OCI-LY3 (cell line): ENCODE measurements around the gene TCF20.

Source experiments
- EZH2phosphoT487 ChIP-seq: fragments of 200-600 bp; shearing (Covaris generic); IDR thresholded peaks from 2 replicates; pipeline ENCODE4 v1.6.1; 2018; ENCODE audit warnings: antibody characterized with exemption, mixed run types, low read depth
- TF ChIP-seq, protein P1 (sequence below): fragments of 200-600, 300-600 bp; sonication (generic); IDR thresholded peaks from 2 replicates; pipeline ENCODE4 v1.5.1; 2014; ENCODE audit warnings: antibody characterized with exemption, low read length, low read depth

DNA sequence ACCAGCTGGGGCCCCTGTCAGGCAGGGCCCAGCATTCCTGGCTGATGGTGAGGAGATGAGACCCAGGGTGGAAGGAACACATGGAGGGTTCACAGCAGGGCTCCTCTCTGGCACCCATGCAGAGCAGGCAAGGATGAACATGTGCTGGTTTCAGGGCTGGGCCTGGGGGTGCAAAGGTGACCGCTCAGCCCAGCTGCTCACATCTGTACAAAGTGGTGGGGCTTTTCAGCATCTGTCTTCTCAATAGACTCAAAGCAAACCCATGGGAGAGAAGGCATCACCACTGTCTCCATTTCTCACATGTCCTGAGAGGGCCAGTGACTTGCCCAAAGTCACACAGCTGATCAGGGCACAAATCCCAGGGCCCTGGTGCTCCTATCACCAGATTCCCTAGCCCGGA, 27.3 kb upstream of the TCF20 start:
- no peak for TF ChIP-seq EZH2phosphoT487
- TF ChIP-seq, protein P1, sequence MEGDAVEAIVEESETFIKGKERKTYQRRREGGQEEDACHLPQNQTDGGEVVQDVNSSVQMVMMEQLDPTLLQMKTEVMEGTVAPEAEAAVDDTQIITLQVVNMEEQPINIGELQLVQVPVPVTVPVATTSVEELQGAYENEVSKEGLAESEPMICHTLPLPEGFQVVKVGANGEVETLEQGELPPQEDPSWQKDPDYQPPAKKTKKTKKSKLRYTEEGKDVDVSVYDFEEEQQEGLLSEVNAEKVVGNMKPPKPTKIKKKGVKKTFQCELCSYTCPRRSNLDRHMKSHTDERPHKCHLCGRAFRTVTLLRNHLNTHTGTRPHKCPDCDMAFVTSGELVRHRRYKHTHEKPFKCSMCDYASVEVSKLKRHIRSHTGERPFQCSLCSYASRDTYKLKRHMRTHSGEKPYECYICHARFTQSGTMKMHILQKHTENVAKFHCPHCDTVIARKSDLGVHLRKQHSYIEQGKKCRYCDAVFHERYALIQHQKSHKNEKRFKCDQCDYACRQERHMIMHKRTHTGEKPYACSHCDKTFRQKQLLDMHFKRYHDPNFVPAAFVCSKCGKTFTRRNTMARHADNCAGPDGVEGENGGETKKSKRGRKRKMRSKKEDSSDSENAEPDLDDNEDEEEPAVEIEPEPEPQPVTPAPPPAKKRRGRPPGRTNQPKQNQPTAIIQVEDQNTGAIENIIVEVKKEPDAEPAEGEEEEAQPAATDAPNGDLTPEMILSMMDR: no peak
